Muscle of arm (tissue), 14 donors: ENCODE results near the gene RARB. TPM values are rescaled to one million over a fixed set of nuclear protein-coding genes. Genes with fewer than 3 reads are reported as not detected.
A peak's percentile ranks its signal among the peaks of the same experiment; 100 is the strongest.

ENCODE experiments used
- DNase-seq: peaks from one replicate; pipeline ENCODE4 v3.0.0-alpha.2; 2013
- long read RNA-seq, 11 donors: transcript quantifications; one replicate each; lab custom pipeline, GENCODE V29; 2026
- polyA plus RNA-seq, 12 donors: library from polyadenylated mRNA; unstranded; fragments of 120-200 nt; gene quantifications; one replicate each; pipeline ENCODE4 v1.2.1, GENCODE V29; 2013; ENCODE audit not compliant: insufficient read length in 12 of 12

The RARB gene
- 10 to 100 TPM in 11 of 12 donors, not detected in 1; 10.6 to 18.5 (median 15.6) TPM for polyA plus RNA-seq
- long read RNA-seq, donor 1, partial matches to known transcripts, result 0 of 1 reads
- long read RNA-seq, donor 1, other reads (novel, unspliced or antisense), result 0 of 1 reads
- long read RNA-seq, donor 2, partial matches to known transcripts, result 151 of 155 reads
- long read RNA-seq, donor 2, other reads (novel, unspliced or antisense), result 0 of 155 reads
- long read RNA-seq, donor 3, partial matches to known transcripts, result 0 of 1 reads
- long read RNA-seq, donor 3, other reads (novel, unspliced or antisense), result 0 of 1 reads
- long read RNA-seq, donor 4, partial matches to known transcripts, result 0 of 1 reads
- long read RNA-seq, donor 4, other reads (novel, unspliced or antisense), result 0 of 1 reads
- long read RNA-seq, donor 5, transcript RARB-201 (8 exons, 3,084 nt), result major isoform, 5 of 7 reads
- long read RNA-seq, donor 5, partial matches to known transcripts, result 0 of 7 reads
- long read RNA-seq, donor 5, other reads (novel, unspliced or antisense), result 0 of 7 reads
- long read RNA-seq, donor 6, partial matches to known transcripts, result 0 of 4 reads
- long read RNA-seq, donor 6, other reads (novel, unspliced or antisense), result 0 of 4 reads
- long read RNA-seq, donor 7, partial matches to known transcripts, result 0 of 2 reads
- long read RNA-seq, donor 7, other reads (novel, unspliced or antisense), result 0 of 2 reads
- long read RNA-seq, donor 8, partial matches to known transcripts, result 0 of 3 reads
- long read RNA-seq, donor 8, other reads (novel, unspliced or antisense), result 0 of 3 reads
- long read RNA-seq, donor 9, partial matches to known transcripts, result 0 of 4 reads
- long read RNA-seq, donor 9, other reads (novel, unspliced or antisense), result 0 of 4 reads
- long read RNA-seq, donor 10, partial matches to known transcripts, result 0 of 1 reads
- long read RNA-seq, donor 10, other reads (novel, unspliced or antisense), result 0 of 1 reads
- long read RNA-seq, donor 11, partial matches to known transcripts, result 87 of 89 reads
- long read RNA-seq, donor 11, other reads (novel, unspliced or antisense), result 0 of 89 reads

- DNase-seq, result peak; percentile 94
Observed at GRCh38 chr3:25427942-25428788, at the start of gene RARB. TSS of gene RARB (plus strand) at chr3:25428263. CDS start at chr3:25428732, 469 bp downstream.

DNA sequence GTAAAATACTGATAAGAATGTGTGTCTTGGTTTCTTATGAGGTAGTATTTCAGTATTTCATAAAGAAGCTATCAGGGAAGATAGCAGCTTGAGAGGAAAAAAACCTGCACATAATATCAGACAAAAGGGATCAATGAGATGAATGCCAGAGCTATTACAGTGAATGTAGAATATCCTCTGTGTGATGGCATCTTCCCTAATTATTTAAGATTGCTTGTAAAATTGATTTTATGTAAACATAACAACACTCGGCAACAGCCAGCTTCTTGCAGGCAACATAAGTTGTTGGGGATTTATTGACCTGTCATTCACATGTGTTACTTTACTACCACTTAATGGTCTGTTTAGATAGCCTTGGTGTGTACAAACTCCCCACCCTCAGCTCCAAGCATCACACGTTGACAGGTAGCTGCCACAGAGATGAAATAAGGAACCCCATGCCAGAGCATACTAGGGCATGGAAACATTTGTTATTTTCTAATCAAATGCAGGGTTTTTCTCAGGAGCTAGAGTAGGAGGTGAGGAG is 49.2 kb upstream of the RARB start:
- no peak for DNase-seq

DNA sequence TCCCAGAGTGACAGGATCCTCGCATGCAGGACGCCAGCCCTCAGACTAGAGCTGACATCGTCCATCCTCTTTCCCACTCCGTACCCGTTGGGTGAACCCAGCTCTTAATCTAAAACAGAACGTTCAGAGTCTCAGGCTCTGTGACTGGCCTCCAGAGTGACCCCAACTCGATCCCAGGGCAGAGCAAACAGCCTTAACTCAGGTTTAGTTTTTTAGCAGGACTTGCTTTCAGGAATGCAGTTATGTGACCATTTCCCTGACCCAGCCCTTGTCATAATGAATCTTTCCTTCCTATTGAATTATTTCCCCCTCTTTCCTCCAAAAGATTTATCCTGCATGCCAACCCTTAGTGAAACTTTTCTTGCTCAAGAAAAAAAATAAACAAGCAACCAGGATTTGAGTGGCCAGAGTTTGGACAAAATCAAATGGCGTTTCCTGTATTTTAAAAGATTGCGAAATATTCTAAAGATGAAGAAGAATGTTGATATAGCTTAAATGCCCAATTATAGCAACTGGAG is 47.8 kb upstream of the RARB start:
- no peak for DNase-seq

DNA sequence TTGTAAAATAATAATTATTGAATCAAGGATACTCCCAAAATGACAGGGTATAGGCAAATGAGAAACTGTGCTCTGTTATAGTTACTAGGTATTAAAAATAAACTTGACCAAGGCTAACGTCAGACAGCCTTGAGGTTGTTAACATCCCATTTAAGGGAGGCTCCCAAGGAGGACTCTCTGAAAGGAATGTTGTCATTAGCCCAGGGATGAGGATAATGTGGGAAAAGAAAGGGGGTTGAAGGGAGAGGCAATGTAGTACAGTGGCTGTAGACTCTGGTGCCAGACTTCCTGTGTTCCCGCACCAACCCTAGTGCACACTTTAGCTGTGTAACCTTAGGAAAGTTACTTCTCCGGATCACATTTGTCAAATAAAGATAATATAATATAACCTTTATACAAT is 47.0 kb upstream of the RARB start:
- DNase-seq, result no peak

DNA sequence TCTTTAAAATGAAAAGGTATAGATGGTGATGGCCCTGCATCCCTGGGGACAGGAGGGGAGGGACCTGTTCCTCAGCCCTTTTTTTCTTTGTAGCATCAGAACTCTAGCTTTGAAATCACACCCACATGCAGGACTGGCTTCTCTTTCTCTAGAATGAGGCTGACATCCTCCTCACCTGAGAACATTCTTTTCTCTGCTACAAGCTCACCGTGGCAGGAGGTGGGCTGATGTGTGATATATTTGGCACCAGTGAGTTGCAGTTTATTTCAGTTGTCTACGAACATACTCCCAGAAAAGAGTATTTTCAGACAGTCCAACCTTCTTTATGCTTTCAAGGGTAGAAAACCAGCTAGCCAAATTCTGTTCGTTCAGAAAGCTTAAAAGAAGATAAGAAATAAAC is 43.6 kb upstream of the RARB start:
- DNase-seq, result no peak

DNA sequence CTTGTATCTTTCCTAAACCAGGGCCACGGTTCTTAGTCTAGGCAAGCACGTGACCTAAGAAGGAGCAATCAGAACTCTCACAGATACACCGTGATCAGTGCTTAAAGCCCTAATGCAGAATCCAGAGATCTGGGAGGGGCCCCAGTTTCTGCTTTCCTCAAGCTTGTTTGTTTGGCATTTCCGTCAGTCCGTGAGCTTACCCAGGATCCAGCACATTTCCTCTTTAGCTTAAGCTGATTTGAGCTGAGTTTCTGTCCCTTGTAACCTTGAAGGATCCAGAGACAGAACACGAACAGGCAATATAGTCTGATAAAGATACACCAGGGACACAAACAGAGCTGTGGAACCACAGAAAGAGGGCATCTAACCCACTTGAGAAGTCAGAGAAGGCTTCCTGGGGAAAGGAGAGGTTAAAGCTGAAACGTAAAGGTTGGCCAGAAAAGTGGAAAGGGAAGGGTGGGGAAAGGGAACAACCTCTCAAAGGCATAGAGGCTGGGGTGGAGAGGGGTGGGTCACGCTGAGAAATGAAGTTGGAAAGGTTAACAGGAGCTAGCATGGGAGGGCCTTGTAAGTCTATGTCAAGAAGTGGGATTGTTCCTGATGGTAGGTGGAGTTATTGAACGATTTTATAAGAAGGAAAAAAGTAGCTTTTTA is 42.1 kb upstream of the RARB start:
- peak; percentile 10 for DNase-seq

DNA sequence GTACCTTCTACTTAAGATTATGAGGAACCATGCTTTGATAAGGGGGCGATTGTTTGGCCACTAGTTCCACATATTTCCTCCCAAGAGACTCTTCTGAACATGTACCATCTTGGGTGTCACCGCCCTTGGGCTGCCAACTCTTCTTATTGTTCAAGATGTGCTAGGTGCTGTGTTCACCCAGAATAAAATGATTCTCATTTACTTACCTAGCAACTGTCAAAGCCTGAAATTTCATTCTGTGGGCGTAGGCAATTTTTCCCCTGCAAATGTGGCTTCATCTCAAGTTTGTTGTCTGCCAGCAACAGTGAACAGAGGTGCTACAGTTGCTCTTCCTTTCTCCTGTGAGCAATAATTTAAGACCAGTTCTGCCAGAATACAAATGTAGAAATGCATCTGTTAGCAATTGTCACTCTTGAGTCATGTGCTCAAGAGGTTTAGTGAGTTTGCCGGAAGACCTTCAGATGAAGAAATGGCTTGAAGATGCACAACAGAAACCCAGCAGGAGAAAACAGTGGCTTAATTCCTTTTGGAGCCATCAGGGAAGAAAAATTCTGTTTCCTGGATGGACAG is 41.3 kb upstream of the RARB start:
- peak; percentile 53 for DNase-seq

GRCh38 chr3:25390605-25391004 is 37.5 kb upstream of the RARB start:
- no peak for DNase-seq

DNA sequence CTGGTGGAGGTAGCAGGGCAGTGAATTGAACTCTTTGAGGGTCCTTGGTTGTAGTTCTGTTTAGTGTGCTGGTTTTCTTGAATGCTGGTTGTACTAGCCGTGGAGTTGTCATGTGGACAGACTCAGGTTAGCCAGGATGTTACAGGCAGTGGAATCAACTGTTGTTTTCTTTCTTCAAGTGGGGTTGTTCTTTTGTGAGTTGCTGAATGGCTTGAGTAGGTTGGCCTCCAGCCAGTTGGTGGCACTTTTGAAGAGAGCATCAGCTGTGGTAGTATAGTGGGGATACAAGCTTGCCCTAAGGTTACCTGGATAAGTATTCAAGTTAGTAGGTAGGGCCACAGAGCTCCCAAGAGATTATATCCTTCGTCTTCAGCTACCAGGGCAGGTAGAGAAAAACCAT is 31.8 kb upstream of the RARB start:
- no peak for DNase-seq

DNA sequence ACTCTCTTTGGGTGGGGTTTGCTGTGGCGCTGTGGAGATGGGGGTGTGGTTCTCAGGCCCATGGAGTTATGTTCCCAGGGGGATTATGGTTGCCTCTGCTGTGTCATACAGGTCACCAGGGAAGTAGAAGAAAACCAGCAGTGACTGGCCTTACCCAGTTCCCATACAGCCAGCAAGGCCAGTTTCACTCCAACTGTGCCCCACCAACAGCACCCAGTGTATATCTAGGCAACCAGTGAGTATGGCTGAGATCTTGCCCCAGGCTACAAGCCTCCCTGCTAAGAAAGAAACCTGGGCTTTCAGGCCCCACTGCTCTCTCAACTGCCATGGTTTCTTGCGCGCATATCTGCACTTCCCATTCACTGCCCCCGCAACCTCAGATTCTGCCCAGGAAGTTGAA is 31.4 kb upstream of the RARB start:
- DNase-seq, result no peak

- no peak for DNase-seq
Observed at GRCh38 chr3:25397150-25397549, 30.9 kb upstream of the RARB start.

GRCh38 chr3:25400587-25400986 is 27.5 kb upstream of the RARB start:
- DNase-seq, result no peak

- peak; percentile 61 for DNase-seq
Observed at GRCh38 chr3:25403968-25404367, 24.1 kb upstream of the RARB start.

GRCh38 chr3:25404569-25404968 is 23.5 kb upstream of the RARB start:
- DNase-seq, result no peak

DNA sequence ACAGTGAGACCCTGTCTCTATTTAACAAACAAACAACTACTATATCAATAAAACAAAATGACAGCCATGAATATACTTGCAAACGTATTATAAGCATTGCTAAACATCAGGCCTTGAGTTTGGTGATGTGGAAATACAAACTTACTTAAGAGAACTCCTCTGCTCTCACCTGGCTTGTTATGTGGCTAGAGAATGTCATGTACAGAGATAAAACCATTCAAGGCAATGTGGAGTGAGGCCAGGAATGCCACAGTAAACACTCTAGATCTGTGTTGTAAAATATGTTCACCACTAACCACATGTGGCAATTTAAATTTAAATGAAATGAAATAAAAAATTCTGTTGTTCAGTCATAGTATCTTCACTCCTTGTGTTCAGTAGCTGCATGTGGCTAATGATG is 22.7 kb upstream of the RARB start:
- no peak for DNase-seq

GRCh38 chr3:25410703-25411102 is 17.4 kb upstream of the RARB start:
- DNase-seq, result no peak

DNA sequence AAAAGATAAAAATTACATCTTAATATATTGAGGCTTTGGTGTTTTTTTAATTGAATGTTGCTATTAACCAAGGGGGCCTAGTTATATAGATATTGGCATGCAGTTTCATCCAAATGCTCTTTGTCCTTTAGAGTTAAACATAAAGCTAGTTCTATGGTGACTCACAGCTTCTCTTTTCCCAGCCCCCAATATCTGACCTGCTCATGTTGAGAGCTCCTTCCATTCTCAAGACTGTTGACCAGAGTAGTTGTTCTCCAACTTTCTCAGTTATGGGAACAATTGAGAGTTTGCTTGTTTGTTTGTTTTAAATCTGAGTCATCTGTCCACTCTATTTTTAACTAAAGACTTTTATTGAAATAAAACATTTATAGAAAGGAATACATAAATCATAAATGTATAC is 15.8 kb upstream of the RARB start:
- no peak for DNase-seq

DNA sequence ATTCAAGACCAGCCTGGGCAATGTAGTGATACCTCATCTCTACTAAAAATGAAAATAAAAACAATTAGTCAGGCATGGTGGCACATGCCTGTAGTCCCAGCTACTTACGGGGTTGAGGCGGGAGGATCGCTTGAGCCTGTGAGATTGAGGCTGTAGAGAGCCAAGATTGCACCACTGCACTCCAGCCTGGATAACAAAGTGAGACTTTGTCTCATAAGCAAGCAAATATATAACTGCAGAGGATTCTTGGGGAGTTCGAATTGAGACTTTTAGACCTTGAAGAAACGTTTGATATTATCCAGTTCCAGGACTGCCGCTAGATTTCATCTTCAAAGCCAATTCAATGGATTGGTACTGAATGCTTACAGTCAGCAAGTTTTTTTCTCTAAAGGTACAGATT is 11.9 kb upstream of the RARB start:
- DNase-seq, result no peak

- DNase-seq, result no peak
Observed at GRCh38 chr3:25418596-25418995, 9.5 kb upstream of the RARB start.

DNA sequence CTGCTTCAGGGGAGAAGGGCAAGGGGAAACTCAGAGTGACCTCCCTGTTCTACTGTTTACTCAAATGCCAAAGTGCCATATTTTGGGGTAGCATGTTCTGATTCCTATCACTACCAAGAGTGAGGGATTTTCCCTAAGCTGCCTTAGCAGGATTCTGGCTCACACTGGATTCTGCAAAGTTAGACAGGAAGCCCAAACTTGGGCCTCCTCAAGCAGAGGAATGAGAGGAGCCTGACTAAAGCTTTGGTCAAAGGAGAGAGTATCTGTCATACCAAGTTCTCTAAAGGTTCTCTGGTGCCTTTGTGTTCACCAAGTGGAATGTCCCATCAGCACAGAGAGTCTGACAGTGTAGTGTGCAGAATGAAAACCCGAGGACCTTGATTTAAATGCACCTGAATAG is 8.8 kb upstream of the RARB start:
- no peak for DNase-seq
